HEK293 (cell line): ENCODE measurements around the gene CCDC77.

Source experiments
- CTCF ChIA-PET: fragments of 350-600 bp; formaldehyde crosslinking; extraction: SDS; loops from one replicate; lab custom pipeline; 2021; ENCODE audit warnings: antibody characterized with exemption; lab: Yijun Ruan, JAX
- POLR2A ChIA-PET: fragments of 300-600 bp; formaldehyde crosslinking; extraction: SDS; loops from one replicate; lab custom pipeline; 2020; ENCODE audit warnings: antibody characterized with exemption, inconsistent platforms; lab: Yijun Ruan, JAX
- H3K27ac ChIP-seq: fragments of 200-500 bp; sonication (Bioruptor generic); 2 replicates; pipeline ENCODE4 v1.5.1; 2014; ENCODE audit warnings: low read depth, low read length, control low read depth, inconsistent platforms; ENCODE audit errors: extremely low read depth
- H3K36me3 ChIP-seq, 2 experiments: fragments of 200-500 bp in 1 of 2; sonication (Bioruptor generic) in 1 of 2; 1 replicate in 1 of 2; 2 replicates in 1 of 2; pipeline ENCODE4 v1.5.1; 2014 to 2017; ENCODE audit warnings: inconsistent platforms in 2 of 2, low read length in 2 of 2; ENCODE audit not compliant: control insufficient read depth in 2 of 2, insufficient read depth in 1 of 2
- H3K4me1 ChIP-seq: fragments of 200-500 bp; sonication (Bioruptor generic); 2 replicates; pipeline ENCODE4 v1.5.1; 2014; ENCODE audit warnings: mild to moderate bottlenecking, low read length, inconsistent platforms; ENCODE audit not compliant: control insufficient read depth, insufficient read depth
- H3K4me3 ChIP-seq: 2 replicates; pipeline ENCODE4 v1.5.1; 2011; ENCODE audit warnings: low read depth, mild to moderate bottlenecking, control low read depth, low read length, moderate library complexity
- H3K9me3 ChIP-seq: fragments of 200-500 bp; sonication (Bioruptor generic); 2 replicates; pipeline ENCODE4 v1.5.1; 2014; ENCODE audit warnings: low read depth, low read length, inconsistent platforms; ENCODE audit not compliant: control insufficient read depth, insufficient read depth
- ATF2 ChIP-seq: fragments of 450-650 bp; formaldehyde crosslinking; IDR thresholded peaks from 2 replicates; pipeline ENCODE4 v1.5.1; 2016; ENCODE audit warnings: missing biosample characterization, missing genetic modification characterization, low read depth
- PATZ1 ChIP-seq: fragments of 450-650 bp; formaldehyde crosslinking; IDR thresholded peaks from 2 replicates; pipeline ENCODE4 v1.5.1; 2016; ENCODE audit warnings: missing biosample characterization, missing genetic modification characterization
- PRDM2 ChIP-seq: fragments of 450-650 bp; formaldehyde crosslinking; IDR thresholded peaks from 2 replicates; pipeline ENCODE4 v1.5.1; 2016; ENCODE audit warnings: missing biosample characterization, missing genetic modification characterization, borderline replicate concordance
- PRDM4 ChIP-seq: fragments of 450-650 bp; formaldehyde crosslinking; IDR thresholded peaks from 2 replicates; pipeline ENCODE4 v1.5.1; 2017; ENCODE audit warnings: missing biosample characterization, missing genetic modification characterization
- ZBTB10 ChIP-seq: fragments of 450-650 bp; formaldehyde crosslinking; IDR thresholded peaks from 2 replicates; pipeline ENCODE4 v1.5.1; 2016; ENCODE audit warnings: missing biosample characterization, missing genetic modification characterization
- ZNF157 ChIP-seq: fragments of 450-650 bp; formaldehyde crosslinking; IDR thresholded peaks from 2 replicates; pipeline ENCODE4 v1.5.1; 2016; ENCODE audit warnings: missing biosample characterization, missing genetic modification characterization
- ZNF18 ChIP-seq: fragments of 450-650 bp; formaldehyde crosslinking; IDR thresholded peaks from 2 replicates; pipeline ENCODE4 v1.5.1; 2016; ENCODE audit warnings: missing biosample characterization, missing genetic modification characterization
- ZNF23 ChIP-seq: fragments of 450-650 bp; formaldehyde crosslinking; IDR thresholded peaks from 2 replicates; pipeline ENCODE4 v1.5.1; 2016; ENCODE audit warnings: missing biosample characterization, missing genetic modification characterization, borderline replicate concordance
- ZNF239 ChIP-seq: fragments of 450-650 bp; formaldehyde crosslinking; IDR thresholded peaks from 2 replicates; pipeline ENCODE4 v1.5.1; 2016; ENCODE audit warnings: missing biosample characterization, missing genetic modification characterization
- ZNF335 ChIP-seq: fragments of 450-650 bp; formaldehyde crosslinking; conservative IDR thresholded peaks from 2 replicates; pipeline ENCODE4 v1.5.1; 2016; ENCODE audit warnings: missing biosample characterization, missing genetic modification characterization
- ZNF426 ChIP-seq: fragments of 450-650 bp; formaldehyde crosslinking; IDR thresholded peaks from 2 replicates; pipeline ENCODE4 v1.5.1; 2017; ENCODE audit warnings: missing biosample characterization, missing genetic modification characterization, mild to moderate bottlenecking, inconsistent platforms, moderate library complexity
- ZNF473 ChIP-seq: fragments of 450-650 bp; formaldehyde crosslinking; IDR thresholded peaks from 2 replicates; pipeline ENCODE4 v1.5.1; 2017; ENCODE audit warnings: missing biosample characterization, missing genetic modification characterization
- ZNF561 ChIP-seq: fragments of 450-650 bp; IDR thresholded peaks from 2 replicates; pipeline ENCODE4 v1.5.1; 2018; ENCODE audit warnings: missing biosample characterization, missing genetic modification characterization, borderline replicate concordance
- ZNF626 ChIP-seq: fragments of 450-650 bp; sonication (Bioruptor Pico); formaldehyde crosslinking; IDR thresholded peaks from 2 replicates; pipeline ENCODE4 v1.5.1; 2018; ENCODE audit warnings: missing biosample characterization, missing genetic modification characterization, inconsistent platforms
- ZNF792 ChIP-seq: fragments of 450-650 bp; formaldehyde crosslinking; IDR thresholded peaks from 2 replicates; pipeline ENCODE4 v1.5.1; 2016; ENCODE audit warnings: missing biosample characterization, missing genetic modification characterization
- ZNF830 ChIP-seq: fragments of 450-650 bp; IDR thresholded peaks from 2 replicates; pipeline ENCODE4 v1.5.0; 2018; ENCODE audit warnings: missing biosample characterization, missing genetic modification characterization, low read depth, mild to moderate bottlenecking, moderate library complexity

CCDC77 gene

GRCh38 chr12:388541-389141 is 12.8 kb upstream of the CCDC77 start (continued):
- no peak for TF ChIP-seq PATZ1 (tag by site-specific recombination)
- peak; percentile 42; the same call in 1 of the 2 replicates for TF ChIP-seq ATF2 (tag by site-specific recombination)
- no peak for TF ChIP-seq ZNF23 (tag by site-specific recombination)
- TF ChIP-seq ZNF335 (tag by site-specific recombination) = peak; percentile 28
- TF ChIP-seq ZNF157 (tag by site-specific recombination) = no peak
- TF ChIP-seq ZNF239 (tag by site-specific recombination) = no peak

- peaks cover 10 to 14% of the 10 kb centered on the region in 2 experiments for H3K36me3 ChIP-seq
- peak within 1 kb of the TSS; percentile 89 for H3K4me3 ChIP-seq
- ChIA-PET CTCF (interaction anchor here (0.7 to 0.9 kb wide), 2 partner anchors 10 to 38 kb away, joined by 3 read pairs; no protein-coding TSS in a partner anchor), POLR2A (interaction anchor here (0.5 to 4.2 kb wide), 7 partner anchors 10 to 108 kb away, joined by 3 to 36 read pairs (median 5); partner anchors contain the start of gene CCDC77)
- H3K4me1 ChIP-seq = peaks cover 9% of the 10 kb centered on the region
- H3K9me3 ChIP-seq = no peaks in the 10 kb centered on the region
- H3K27ac ChIP-seq = peak within 1 kb of the TSS; percentile 92
- TF ChIP-seq PRDM2 (tag by site-specific recombination) = no peak
- TF ChIP-seq PRDM4 (tag by site-specific recombination) = peak; percentile 73; the same call in 1 of the 2 replicates
- TF ChIP-seq ZNF18 = 0 out of 2 replicates have a peak, but pooled peaks have one; percentile 29
- no peak for TF ChIP-seq ZNF561 (tag by site-specific recombination)
- TF ChIP-seq ZBTB10 (tag by site-specific recombination) = peak; percentile 91
- TF ChIP-seq ZNF792 (tag by site-specific recombination) = no peak
- no peak for TF ChIP-seq ZNF473
- no peak for TF ChIP-seq ZNF426 (tag by site-specific recombination)
- TF ChIP-seq ZNF626 = peak; percentile 36; the same call in 1 of the 2 replicates
- no peak for TF ChIP-seq ZNF830 (tag by site-specific recombination)
Observed at GRCh38 chr12:389142-390096, 12.0 kb upstream of the CCDC77 start, which contains the start of gene KDM5A. KDM5A (minus strand) TSS chr12:389320; CDS start chr12:389091, 229 bp downstream.
